ENCODE results near the gene TAGLN3. TPM values are rescaled to one million over a fixed set of nuclear protein-coding genes. Genes with fewer than 3 reads are reported as not detected.

TAGLN3 gene
- total RNA-seq (ENCODE audit: insufficient read depth, low replicate concordance) = not detected

DNA sequence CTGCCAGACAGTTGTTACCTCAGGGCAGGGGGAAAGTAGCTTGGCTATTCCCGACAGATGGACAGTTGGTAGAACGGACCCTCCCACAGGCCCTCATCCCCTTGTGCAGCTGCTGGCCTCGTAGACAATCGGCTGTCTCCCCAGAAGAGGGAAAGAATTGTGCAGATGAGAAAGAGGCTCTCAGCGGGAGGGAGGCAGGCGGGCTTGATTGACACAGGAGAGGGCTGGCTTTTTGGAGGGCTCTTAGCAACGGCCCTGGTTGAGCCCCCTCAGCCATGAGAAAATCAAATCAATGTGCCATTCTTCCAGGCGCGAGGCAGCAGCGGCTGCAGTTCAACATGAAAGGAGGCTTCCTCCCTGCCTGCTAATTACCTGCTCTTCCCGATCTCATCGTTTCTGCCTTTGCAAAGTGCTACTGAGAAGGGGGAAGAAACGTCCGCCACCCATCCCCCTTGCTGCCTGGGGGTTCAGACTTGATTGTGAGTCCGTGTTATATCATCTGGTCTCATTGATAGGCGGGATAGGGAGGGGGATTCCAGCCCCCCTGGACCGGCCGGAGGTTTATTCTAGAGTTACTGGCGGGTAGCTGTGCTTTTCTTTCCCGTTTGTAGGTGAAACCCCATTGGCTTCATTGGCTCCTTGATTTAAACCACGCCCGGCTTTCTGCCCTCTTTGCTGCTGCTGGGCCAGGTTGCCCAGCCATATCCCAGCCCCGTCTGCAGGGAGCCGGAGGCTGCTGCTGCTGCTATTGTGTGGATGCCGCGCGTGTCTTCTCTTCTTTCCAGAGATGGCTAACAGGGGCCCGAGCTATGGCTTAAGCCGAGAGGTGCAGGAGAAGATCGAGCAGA lies at the start of gene TAGLN3:
Gene TAGLN3 (plus strand): TSS at position 287 of the 848 bp plus-strand sequence. CDS start 501 bp downstream, at position 788.
- DNase-seq (ENCODE audit: low spot score) = no peak

- no peak for DNase-seq (ENCODE audit: low spot score)
These were observed 49.0 kb upstream of the TAGLN3 start for GRCh38 chr3:111949712-111950111.

DNA sequence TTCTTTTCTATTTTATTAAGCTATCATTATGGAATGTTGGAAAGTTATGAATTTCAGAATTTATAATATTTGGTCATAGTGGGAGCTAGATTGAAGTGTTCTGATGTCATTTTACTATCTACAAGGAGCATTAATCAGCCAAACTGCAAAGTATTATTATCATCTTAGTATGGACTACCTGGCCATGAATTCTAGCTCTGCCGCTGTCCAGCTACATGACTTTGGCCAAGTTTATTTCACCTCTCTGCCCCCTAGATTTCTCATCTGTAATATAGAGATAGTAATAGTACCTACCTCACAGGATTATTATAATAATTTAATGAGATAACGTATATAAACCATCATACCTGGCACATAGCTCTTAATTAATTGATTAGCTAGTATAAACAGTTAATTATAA lies 47.7 kb upstream of the TAGLN3 start:
- no peak for DNase-seq (ENCODE audit: low spot score)

GRCh38 chr3:111952086-111952485 lies 46.6 kb upstream of the TAGLN3 start:
- DNase-seq (ENCODE audit: low spot score) = no peak

- DNase-seq (ENCODE audit: low spot score) = no peak
These were observed 45.8 kb upstream of the TAGLN3 start for GRCh38 chr3:111952866-111953450.

DNA sequence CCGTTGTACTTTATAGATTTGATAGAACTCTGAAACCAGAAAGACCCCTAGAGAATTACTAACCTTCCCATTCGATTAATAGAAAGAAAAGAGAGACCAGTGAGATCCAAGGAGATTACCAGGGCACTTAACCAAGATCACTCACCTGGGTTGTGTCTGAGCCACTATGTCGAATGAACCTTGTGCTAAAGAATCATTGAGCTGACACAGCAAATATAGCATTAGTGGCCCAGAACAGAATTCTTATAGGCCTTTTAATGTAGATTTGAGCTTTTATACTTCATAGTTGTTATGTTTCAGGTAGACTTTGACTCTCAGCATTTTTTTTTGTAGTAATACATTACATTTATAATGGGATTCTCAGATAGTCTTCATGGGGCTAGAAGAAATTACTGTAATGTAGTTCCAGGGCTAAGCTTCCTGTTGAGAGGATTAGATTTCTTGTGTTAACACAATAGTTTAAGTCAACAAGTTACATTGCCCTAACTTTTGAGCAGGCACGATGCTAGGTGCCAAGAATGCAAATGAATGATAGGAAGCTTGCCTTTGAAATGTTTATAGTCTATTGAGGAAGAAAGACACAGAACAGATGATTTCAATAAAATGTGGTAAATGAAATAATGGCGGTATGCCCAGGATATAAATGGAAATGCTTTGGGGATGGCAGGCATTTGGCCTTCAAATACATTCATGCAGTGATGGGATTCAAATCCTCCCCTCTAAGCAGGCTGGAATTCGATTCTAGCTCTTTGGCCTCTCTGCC lies 44.3 kb upstream of the TAGLN3 start:
- DNase-seq (ENCODE audit: low spot score) = no peak

- no peak for DNase-seq (ENCODE audit: low spot score)
These were observed 42.8 kb upstream of the TAGLN3 start for GRCh38 chr3:111955876-111956275.

DNA sequence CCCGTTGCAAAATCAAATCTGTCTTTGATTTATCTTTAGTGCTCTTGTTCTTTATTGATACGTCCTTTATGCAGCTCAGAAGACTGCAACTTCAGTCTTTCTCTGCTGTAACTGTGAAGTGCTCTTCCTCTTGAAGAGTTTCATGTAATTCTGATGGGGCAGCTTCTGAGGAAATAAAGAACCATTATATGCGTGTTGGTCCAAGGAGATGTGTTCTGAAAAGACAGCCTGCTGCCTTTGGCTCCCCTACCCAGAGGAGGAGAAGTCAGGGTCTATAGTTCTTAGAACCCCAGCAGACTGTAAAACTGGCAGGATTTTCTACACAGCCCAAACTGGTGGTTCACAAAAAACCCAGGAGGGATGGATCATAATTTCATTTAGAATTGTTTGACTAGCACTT lies 42.3 kb upstream of the TAGLN3 start:
- no peak for DNase-seq (ENCODE audit: low spot score)

- DNase-seq (ENCODE audit: low spot score) = no peak
These were observed 41.6 kb upstream of the TAGLN3 start for GRCh38 chr3:111956995-111957734.

- DNase-seq (ENCODE audit: low spot score) = peak; percentile 37
These were observed 37.1 kb upstream of the TAGLN3 start for GRCh38 chr3:111961461-111962164.

- no peak for DNase-seq (ENCODE audit: low spot score)
These were observed 35.3 kb upstream of the TAGLN3 start for GRCh38 chr3:111963424-111963823.

DNA sequence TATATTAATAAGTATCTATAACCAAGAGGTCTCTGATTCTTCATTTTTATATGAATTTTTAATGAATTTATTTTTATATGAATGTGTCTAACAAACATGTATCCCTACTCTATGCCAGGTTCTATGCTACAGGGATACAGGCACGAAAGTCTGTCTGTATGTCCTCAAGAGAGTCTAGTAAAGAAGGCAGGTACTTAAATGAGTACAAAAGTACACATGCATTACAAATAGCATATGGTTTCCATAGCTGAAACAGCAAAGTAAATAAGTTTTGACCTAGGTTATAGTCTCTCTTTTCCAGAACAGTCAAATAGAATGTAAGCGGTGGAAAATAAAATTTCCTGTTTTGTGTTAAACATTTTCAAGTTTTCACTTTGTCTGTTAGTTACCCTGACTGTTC lies 33.2 kb upstream of the TAGLN3 start:
- DNase-seq (ENCODE audit: low spot score) = no peak

DNA sequence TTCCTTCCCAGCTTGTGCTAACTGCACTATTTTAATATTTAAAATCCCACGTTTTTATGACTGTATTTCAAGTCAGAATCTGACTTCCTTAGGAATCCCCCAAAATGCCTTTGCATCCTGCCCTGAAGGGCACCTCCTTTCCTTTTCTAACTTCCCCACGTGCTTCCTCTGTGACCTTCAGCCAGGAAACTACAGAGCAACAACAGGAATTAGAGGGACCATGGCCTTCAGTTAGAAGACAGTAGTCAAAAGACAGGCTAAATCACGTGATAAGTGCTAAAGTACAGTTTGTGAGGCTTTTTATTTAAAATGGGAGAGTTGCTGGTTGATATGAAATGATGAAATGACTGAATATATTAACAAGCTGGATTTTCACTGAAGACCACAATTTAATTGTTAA lies 31.7 kb upstream of the TAGLN3 start:
- DNase-seq (ENCODE audit: low spot score) = no peak

- peak; percentile 79 for DNase-seq (ENCODE audit: low spot score)
These were observed 31.0 kb upstream of the TAGLN3 start for GRCh38 chr3:111967651-111968274.

DNA sequence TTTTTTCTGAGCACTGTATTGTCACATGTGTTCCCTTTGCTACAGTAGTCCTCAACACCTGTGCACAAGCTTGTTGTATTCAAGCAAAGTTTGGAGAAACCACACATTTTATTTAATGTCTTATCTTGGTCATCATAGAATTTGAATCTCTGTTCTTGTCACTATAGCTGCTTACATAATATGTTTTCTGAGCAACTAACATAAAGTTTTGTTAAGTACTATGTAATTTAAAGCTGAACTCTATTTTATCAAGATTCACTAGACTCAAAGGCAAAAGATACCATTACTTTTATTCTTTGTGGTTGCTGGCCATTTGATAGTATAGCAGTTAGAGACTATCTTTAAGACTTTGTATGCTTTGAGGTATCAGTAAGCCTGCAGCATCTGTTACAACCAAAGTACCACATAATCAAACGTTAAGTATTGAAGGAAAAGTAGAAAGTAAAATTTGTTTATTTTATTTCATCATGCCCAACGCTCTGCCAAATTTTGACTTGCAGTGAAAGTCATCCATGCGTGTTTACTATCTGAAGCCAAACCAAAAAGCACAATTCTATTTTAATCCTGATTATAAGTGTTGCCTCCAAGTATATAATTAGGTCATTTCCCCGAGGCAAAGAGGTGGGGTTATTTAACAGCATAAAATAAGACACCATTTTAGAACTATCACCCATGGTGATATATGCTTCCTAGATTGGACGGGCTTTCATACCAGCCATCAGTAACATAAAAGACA lies 30.2 kb upstream of the TAGLN3 start:
- DNase-seq (ENCODE audit: low spot score) = no peak

DNA sequence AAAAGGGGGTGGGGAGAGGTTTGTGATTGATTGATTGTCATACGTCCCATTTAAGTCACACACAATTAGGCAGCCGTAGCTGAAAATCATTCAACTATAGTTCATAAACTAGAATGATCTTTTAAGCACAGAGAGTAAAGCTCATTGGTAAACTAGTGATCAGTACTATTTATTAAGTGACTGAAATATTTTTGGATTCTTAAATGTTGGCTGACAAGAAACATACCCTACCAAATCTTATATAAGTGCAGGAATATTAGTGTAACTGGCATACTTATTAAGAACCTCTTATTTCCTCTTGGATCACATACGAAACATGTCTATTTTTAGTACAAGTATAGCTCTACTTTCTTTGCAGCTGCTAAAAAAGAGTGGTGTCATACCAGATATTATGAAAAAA lies 28.3 kb upstream of the TAGLN3 start:
- no peak for DNase-seq (ENCODE audit: low spot score)

DNA sequence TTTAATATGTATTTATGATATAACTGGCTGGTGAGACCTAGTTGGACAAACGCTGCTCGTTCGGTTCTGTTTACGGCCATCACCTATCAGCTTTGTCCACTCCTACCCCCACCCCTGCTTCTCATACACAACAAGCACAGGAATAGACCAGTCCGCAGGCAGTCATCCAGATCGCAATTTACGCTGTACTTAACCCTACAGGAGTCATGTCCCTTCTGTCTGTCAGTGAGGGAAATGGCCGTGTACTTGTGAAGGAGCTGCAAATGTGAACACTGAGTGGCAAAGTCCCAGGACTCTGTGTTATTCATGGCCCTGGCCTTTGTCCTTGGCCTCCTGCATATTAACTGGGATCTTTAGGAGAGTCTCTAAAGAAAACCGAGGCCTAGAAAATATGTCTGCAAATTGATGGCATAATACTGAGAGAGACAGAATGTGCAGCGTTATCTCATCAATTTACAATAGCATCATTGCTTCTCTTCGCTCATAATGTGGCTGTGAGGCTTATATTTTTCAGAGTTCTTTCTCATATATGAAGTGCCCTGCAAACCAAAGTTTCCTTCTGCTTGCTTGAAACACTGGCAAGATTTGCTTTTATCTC lies 27.1 kb upstream of the TAGLN3 start:
- no peak for DNase-seq (ENCODE audit: low spot score)

DNA sequence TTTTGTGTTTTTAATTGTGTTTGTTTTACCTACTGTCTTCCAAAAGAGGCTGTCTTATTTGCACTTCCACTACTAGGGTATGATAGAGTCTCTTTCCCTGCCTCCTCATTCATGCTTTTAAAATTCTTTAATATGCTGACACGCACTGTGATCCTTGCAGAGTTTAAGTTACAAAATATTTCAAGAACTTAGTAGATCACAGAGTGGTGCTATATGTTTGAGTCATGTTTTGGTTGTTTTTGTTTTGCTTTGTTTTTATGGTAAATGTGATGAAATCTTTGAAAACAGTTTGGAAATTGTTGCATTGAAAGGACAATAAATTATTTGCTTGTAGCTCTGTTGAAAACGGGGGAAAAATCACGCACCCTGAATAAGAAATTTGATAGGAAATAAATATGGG lies 25.8 kb upstream of the TAGLN3 start:
- DNase-seq (ENCODE audit: low spot score) = no peak

DNA sequence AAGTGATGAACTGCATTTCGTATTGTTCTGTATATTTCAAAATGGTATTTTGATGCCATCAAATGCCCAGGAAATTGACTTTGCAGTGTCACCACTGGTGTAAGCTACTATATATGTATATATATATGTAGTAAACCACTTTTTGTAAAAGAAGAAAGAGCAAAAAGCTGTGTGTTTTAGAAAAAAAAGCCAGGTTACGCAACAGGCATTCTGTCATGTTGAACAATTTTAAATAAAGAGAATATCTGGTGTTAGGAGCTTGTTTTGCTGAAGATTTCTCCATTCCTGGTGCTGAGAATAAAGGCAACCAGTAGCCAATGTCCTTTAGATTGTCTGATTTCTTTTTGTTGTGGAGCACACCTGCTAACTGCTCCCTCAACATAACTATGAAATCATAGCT lies 23.6 kb upstream of the TAGLN3 start:
- DNase-seq (ENCODE audit: low spot score) = no peak

- no peak for DNase-seq (ENCODE audit: low spot score)
These were observed 22.5 kb upstream of the TAGLN3 start for GRCh38 chr3:111976254-111976653.
